HCT116 (cell line): ENCODE data around the gene MYH1. TPM values are rescaled to one million over a fixed set of nuclear protein-coding genes. Genes with fewer than 3 reads are reported as not detected.

ENCODE experiments used
- ATAC-seq: fragments of 200-7000 bp; cut with Tn5 transposase; 2 replicates; pipeline ENCODE4 v1.9.1; 2020; ENCODE audit warnings: mild to moderate bottlenecking, moderate library complexity
- BruUV-seq: library from RNA; stranded (reverse); fragments of 400-500 nt; replicated peaks from 2 replicates; lab custom pipeline; 2021; lab: Mats Ljungman, UMichigan
- CTCF ChIA-PET: fragments of 300-600 bp; sonication (Branson Sonifier 250); formaldehyde crosslinking; loops from one replicate; lab custom pipeline; 2021; ENCODE audit warnings: antibody characterized with exemption; lab: Charles Lee
- POLR2A ChIA-PET: fragments of 300-600, 350-600 bp; sonication (Branson Sonifier 250); formaldehyde crosslinking; loops from one replicate; lab custom pipeline; 2021; ENCODE audit warnings: antibody characterized with exemption; lab: Charles Lee
- RAD21 ChIA-PET, 2 experiments: fragments of 300-600 bp; sonication (Branson Sonifier 250); formaldehyde crosslinking; loops; one replicate each; lab custom pipeline; 2023; ENCODE audit warnings: low total read pairs in 2 of 2; ENCODE audit not compliant: uncharacterized antibody in 2 of 2, unreplicated experiment in 2 of 2, low non-redundant PET in 1 of 2; lab: Charles Lee
- DNase-seq: peaks from one replicate; pipeline ENCODE4 v3.0.0-alpha.2; 2010; ENCODE audit warnings: low read depth, low spot score
- H2AFZ ChIP-seq: fragments of 200-600 bp; shearing (Covaris generic), sonication (generic); 2 replicates; pipeline ENCODE4 v1.6.1; 2017; ENCODE audit warnings: low read depth, mixed run types, mixed read lengths, antibody characterized with exemption, low read length; ENCODE audit not compliant: poor library complexity, severe bottlenecking
- H3K27ac ChIP-seq: 2 replicates; pipeline ENCODE4 v1.5.1; 2012; ENCODE audit warnings: low read depth, low read length
- H3K27me3 ChIP-seq: fragments of 200-600 bp; sonication (generic); 2 replicates; pipeline ENCODE4 v1.6.1; 2016; ENCODE audit warnings: mixed run types, low read length, mixed read lengths; ENCODE audit not compliant: insufficient read depth
- H3K36me3 ChIP-seq, 2 experiments: fragments of 200-500 bp in 1 of 2; fragments of 200-600 bp in 1 of 2; sonication (Bioruptor generic) in 1 of 2; sonication (generic) in 1 of 2; 2 replicates each; pipeline versions ENCODE4 v1.5.1 to v1.6.1; 2014 to 2016; ENCODE audit warnings: low read length in 2 of 2, inconsistent platforms in 1 of 2, mixed read lengths in 1 of 2, mixed run types in 1 of 2; ENCODE audit not compliant: insufficient read depth in 2 of 2, control insufficient read depth in 1 of 2
- H3K4me1 ChIP-seq, 2 experiments: fragments of 200-600 bp in 1 of 2; sonication (generic) in 1 of 2; 2 replicates each; pipeline versions ENCODE4 v1.5.1 to v1.6.1; 2012 to 2017; ENCODE audit warnings: low read length in 2 of 2, inconsistent platforms in 1 of 2, mild to moderate bottlenecking in 1 of 2, mixed read lengths in 1 of 2, mixed run types in 1 of 2, moderate library complexity in 1 of 2; ENCODE audit not compliant: insufficient read depth in 2 of 2, control insufficient read depth in 1 of 2
- H3K4me2 ChIP-seq: fragments of 200-600 bp; sonication (generic); 2 replicates; pipeline ENCODE4 v1.6.1; 2017; ENCODE audit warnings: mixed run types, low read length, mixed read lengths
- H3K4me3 ChIP-seq, 2 experiments: fragments of 200-600 bp in 1 of 2; sonication (generic) in 1 of 2; replicated peaks in 1 of 2; 2 replicates each; pipeline ENCODE4 v1.5.1; 2011 to 2016; ENCODE audit warnings: low read length in 2 of 2, control low read depth in 1 of 2, low read depth in 1 of 2, mild to moderate bottlenecking in 1 of 2, mixed read lengths in 1 of 2, mixed run types in 1 of 2
- H3K79me2 ChIP-seq: fragments of 200-600 bp; sonication (generic); 2 replicates; pipeline ENCODE4 v1.6.1; 2017; ENCODE audit warnings: mild to moderate bottlenecking, mixed run types, low read length, moderate library complexity, mixed read lengths; ENCODE audit not compliant: insufficient read depth
- H3K9ac ChIP-seq: fragments of 200-600 bp; sonication (generic); 2 replicates; pipeline ENCODE4 v1.6.1; 2016; ENCODE audit warnings: low read length, mixed read lengths
- H3K9me2 ChIP-seq: fragments of 200-600 bp; sonication (generic), shearing (Covaris generic); 2 replicates; pipeline ENCODE4 v1.6.1; 2017; ENCODE audit warnings: mixed run types, mild to moderate bottlenecking, moderate library complexity; ENCODE audit not compliant: insufficient read depth
- H3K9me3 ChIP-seq, 2 experiments: fragments of 200-500 bp in 1 of 2; fragments of 200-600 bp in 1 of 2; sonication (Bioruptor generic) in 1 of 2; sonication (generic) in 1 of 2; 2 replicates each; pipeline ENCODE4 v1.6.1; 2014 to 2017; ENCODE audit warnings: low read length in 2 of 2, mixed read lengths in 2 of 2, inconsistent platforms in 1 of 2, low read depth in 1 of 2, mild to moderate bottlenecking in 1 of 2, mixed run types in 1 of 2, moderate library complexity in 1 of 2; ENCODE audit not compliant: control insufficient read depth in 1 of 2, insufficient read depth in 1 of 2
- H4K20me1 ChIP-seq: fragments of 200-600 bp; sonication (generic), shearing (Covaris generic); 2 replicates; pipeline ENCODE4 v1.6.1; 2017; ENCODE audit warnings: mixed run types, mild to moderate bottlenecking, moderate library complexity; ENCODE audit not compliant: insufficient read depth
- CBX3 ChIP-seq: IDR thresholded peaks from 2 replicates; pipeline ENCODE4 v1.6.1; 2012; ENCODE audit warnings: low read depth
- CEBPB ChIP-seq: IDR thresholded peaks from 2 replicates; pipeline ENCODE4 v1.6.1; 2012; ENCODE audit warnings: low read depth
- EGR1 ChIP-seq: IDR thresholded peaks from 2 replicates; pipeline ENCODE4 v1.6.1; 2012; ENCODE audit warnings: low read depth
- ELF1 ChIP-seq: IDR thresholded peaks from 2 replicates; pipeline ENCODE4 v1.6.1; 2012; ENCODE audit warnings: low read depth, borderline replicate concordance
- FOSL1 ChIP-seq: IDR thresholded peaks from 2 replicates; pipeline ENCODE4 v1.6.1; 2012; ENCODE audit warnings: low read depth
- POLR2A ChIP-seq: IDR thresholded peaks from 2 replicates; pipeline ENCODE4 v1.7.0; 2011; ENCODE audit warnings: borderline replicate concordance; ENCODE audit not compliant: insufficient read depth, insufficient read length; ENCODE audit errors: extremely low read depth
- POLR2AphosphoS5 ChIP-seq: IDR thresholded peaks from 2 replicates; pipeline ENCODE4 v1.6.1; 2011; ENCODE audit warnings: mild to moderate bottlenecking, low read depth, low read length, moderate library complexity
- SIN3A ChIP-seq: IDR thresholded peaks from 2 replicates; pipeline ENCODE4 v1.6.1; 2012; ENCODE audit warnings: low read depth
- SP1 ChIP-seq: IDR thresholded peaks from 2 replicates; pipeline ENCODE4 v1.6.1; 2012; ENCODE audit warnings: low read depth
- SRF ChIP-seq: IDR thresholded peaks from 2 replicates; pipeline ENCODE4 v1.6.1; 2012; ENCODE audit warnings: low read depth
- TCF7L2 ChIP-seq: IDR thresholded peaks from 2 replicates; pipeline ENCODE4 v1.7.0; 2011; ENCODE audit warnings: borderline replicate concordance, inconsistent platforms; ENCODE audit not compliant: insufficient read depth, insufficient read length; ENCODE audit errors: extremely low read depth
- ZFX ChIP-seq: fragments of 450-650 bp; IDR thresholded peaks from 2 replicates; pipeline ENCODE4 v1.6.1; 2017
- intact Hi-C: fragments of 100-400 bp; cut with micrococcal nuclease; formaldehyde crosslinking; loops from 2 replicates; pipeline ENCODE4 v1.10.0; 2022
- total RNA-seq: library from RNA; stranded (reverse); gene quantifications from one replicate; pipeline ENCODE4 v1.2.1, GENCODE V29; 2021; ENCODE audit not compliant: unreplicated experiment
- TF ChIP-seq, protein P1 (sequence below), 3 experiments: fragments of 200-600 bp in 1 of 3; sonication (generic) in 1 of 3; IDR thresholded peaks in 2 of 3; conservative IDR thresholded peaks in 1 of 3; 2 replicates each; pipeline ENCODE4 v1.5.1; 2012 to 2017; ENCODE audit warnings: low read depth in 2 of 3, low read length in 2 of 3, antibody characterized with exemption in 1 of 3, borderline replicate concordance in 1 of 3, control low read depth in 1 of 3, mild to moderate bottlenecking in 1 of 3, mixed read lengths in 1 of 3, mixed run types in 1 of 3, moderate library complexity in 1 of 3; ENCODE audit not compliant: insufficient read depth in 1 of 3
- TF ChIP-seq, protein P2 (sequence below): IDR thresholded peaks from 2 replicates; pipeline ENCODE4 v1.6.1; 2012; ENCODE audit warnings: low read depth
- TF ChIP-seq, protein P3 (sequence below): IDR thresholded peaks from 2 replicates; pipeline ENCODE4 v1.6.1; 2012

MYH1 gene
- total RNA-seq, 1 experiment from 2014 or later, result not detected

DNA sequence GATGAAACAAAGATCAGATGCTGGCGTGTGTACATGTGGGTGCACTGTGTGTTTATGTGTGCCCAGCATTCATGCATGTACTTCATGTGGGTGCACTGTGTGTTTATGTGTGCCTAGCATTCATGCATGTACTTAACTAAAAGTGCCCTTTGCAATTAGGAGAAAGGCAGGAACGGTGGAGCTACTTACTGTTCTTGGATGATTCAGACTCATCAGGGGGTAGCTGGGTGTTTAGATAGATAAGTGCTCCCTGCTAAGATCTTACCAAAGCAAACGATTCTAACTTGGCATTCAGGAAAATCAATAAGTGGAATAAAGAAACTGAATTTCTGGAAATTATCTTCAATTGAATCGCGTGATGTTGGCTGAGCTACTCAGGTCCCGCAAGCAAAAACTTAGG is 39.7 kb upstream of the MYH1 start:
- no peaks in the 10 kb centered on the region for H3K4me1 ChIP-seq
- no peak overlapping the region for H3K4me3 ChIP-seq
- no peaks in the 10 kb centered on the region for H3K36me3 ChIP-seq
- intact Hi-C loops, result no loop called here
- H3K9ac ChIP-seq, result no peak overlapping the region
- no peaks in the 10 kb centered on the region for H3K79me2 ChIP-seq
- no peaks in the 10 kb centered on the region for H3K9me2 ChIP-seq
- DNase-seq, result no peak
- H4K20me1 ChIP-seq, result no peaks in the 10 kb centered on the region
- ChIA-PET RAD21 (no interaction called here), CTCF (no interaction called here), POLR2A (no interaction called here)
- ATAC-seq, result no peak
- no peak for TF ChIP-seq FOSL1
- no peak for TF ChIP-seq EGR1
- TF ChIP-seq TCF7L2, result no peak
- no peak for TF ChIP-seq POLR2A
- TF ChIP-seq ELF1, result no peak
- TF ChIP-seq SP1, result no peak
- no peak for TF ChIP-seq CEBPB
- no peak for TF ChIP-seq SIN3A
- TF ChIP-seq, protein P1, sequence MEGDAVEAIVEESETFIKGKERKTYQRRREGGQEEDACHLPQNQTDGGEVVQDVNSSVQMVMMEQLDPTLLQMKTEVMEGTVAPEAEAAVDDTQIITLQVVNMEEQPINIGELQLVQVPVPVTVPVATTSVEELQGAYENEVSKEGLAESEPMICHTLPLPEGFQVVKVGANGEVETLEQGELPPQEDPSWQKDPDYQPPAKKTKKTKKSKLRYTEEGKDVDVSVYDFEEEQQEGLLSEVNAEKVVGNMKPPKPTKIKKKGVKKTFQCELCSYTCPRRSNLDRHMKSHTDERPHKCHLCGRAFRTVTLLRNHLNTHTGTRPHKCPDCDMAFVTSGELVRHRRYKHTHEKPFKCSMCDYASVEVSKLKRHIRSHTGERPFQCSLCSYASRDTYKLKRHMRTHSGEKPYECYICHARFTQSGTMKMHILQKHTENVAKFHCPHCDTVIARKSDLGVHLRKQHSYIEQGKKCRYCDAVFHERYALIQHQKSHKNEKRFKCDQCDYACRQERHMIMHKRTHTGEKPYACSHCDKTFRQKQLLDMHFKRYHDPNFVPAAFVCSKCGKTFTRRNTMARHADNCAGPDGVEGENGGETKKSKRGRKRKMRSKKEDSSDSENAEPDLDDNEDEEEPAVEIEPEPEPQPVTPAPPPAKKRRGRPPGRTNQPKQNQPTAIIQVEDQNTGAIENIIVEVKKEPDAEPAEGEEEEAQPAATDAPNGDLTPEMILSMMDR (IDR thresholded peaks at IDR 0.05 in 2 of 3, conservative IDR thresholded peaks at IDR 0.05 in 1 of 3; ENCODE audit: borderline replicate concordance in 1 of 3, insufficient read depth in 1 of 3, low read depth in 2 of 3, low read length in 2 of 3), result no peak
- TF ChIP-seq ZFX, result no peak
- TF ChIP-seq, protein P2, sequence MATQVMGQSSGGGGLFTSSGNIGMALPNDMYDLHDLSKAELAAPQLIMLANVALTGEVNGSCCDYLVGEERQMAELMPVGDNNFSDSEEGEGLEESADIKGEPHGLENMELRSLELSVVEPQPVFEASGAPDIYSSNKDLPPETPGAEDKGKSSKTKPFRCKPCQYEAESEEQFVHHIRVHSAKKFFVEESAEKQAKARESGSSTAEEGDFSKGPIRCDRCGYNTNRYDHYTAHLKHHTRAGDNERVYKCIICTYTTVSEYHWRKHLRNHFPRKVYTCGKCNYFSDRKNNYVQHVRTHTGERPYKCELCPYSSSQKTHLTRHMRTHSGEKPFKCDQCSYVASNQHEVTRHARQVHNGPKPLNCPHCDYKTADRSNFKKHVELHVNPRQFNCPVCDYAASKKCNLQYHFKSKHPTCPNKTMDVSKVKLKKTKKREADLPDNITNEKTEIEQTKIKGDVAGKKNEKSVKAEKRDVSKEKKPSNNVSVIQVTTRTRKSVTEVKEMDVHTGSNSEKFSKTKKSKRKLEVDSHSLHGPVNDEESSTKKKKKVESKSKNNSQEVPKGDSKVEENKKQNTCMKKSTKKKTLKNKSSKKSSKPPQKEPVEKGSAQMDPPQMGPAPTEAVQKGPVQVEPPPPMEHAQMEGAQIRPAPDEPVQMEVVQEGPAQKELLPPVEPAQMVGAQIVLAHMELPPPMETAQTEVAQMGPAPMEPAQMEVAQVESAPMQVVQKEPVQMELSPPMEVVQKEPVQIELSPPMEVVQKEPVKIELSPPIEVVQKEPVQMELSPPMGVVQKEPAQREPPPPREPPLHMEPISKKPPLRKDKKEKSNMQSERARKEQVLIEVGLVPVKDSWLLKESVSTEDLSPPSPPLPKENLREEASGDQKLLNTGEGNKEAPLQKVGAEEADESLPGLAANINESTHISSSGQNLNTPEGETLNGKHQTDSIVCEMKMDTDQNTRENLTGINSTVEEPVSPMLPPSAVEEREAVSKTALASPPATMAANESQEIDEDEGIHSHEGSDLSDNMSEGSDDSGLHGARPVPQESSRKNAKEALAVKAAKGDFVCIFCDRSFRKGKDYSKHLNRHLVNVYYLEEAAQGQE, result no peak
- TF ChIP-seq SRF, result no peak
- no peak for TF ChIP-seq POLR2AphosphoS5
- TF ChIP-seq, protein P3, sequence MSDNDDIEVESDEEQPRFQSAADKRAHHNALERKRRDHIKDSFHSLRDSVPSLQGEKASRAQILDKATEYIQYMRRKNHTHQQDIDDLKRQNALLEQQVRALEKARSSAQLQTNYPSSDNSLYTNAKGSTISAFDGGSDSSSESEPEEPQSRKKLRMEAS, result no peak
- no peak for TF ChIP-seq CBX3
- no peaks in the 10 kb centered on the region for H3K9me3 ChIP-seq
- no peak overlapping the region for H3K27ac ChIP-seq
- H2AFZ ChIP-seq, result no peak overlapping the region
- no TSS peak for BruUV-seq
- H3K27me3 ChIP-seq, result peaks cover under 1% of the 10 kb centered on the region; the same call in 1 of the 2 replicates
- no peak overlapping the region for H3K4me2 ChIP-seq
